Loucy (cell line): ENCODE data around the gene GPATCH4.

Experiments used
- CTCF ChIP-seq: fragments of 200-600 bp; sonication (generic); conservative IDR thresholded peaks from 2 replicates; pipeline ENCODE4 v1.5.1; 2014; ENCODE audit warnings: mild to moderate bottlenecking, antibody characterized with exemption, low read length
- EZH2phosphoT487 ChIP-seq: fragments of 200-600 bp; IDR thresholded peaks from 2 replicates; pipeline ENCODE4 v1.6.1; 2018; ENCODE audit warnings: antibody characterized with exemption, mild to moderate bottlenecking, moderate library complexity, borderline replicate concordance

DNA sequence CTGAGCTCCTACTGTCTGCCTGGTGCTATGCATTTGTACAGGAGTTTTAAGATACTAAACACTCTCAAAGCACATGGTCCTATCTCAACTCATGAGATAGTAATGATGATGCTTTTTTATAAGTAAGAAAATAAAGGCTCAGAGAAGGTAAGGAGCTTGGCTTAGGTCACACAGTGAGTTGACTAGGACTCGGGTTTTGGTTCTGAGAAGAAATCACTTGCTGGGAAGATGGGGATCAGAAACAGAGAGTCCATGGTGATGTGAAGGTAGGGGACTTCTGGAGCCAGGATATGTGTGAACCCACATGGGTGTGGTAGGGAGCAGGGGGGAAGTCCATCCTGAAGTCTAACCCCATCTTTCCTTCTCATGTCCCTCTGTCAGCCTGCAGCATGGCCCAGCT, 44.4 kb upstream of the GPATCH4 start:
- TF ChIP-seq CTCF (no peak), EZH2phosphoT487 (no peak)
